Smooth muscle cell (in vitro differentiated cells): Measurements from ENCODE around the gene PCDH15. TPM values are rescaled to one million over a fixed set of nuclear protein-coding genes. Genes with fewer than 3 reads are reported as not detected.

Experiments
- DNase-seq: peaks from one replicate; lab custom pipeline; 2025; ENCODE audit not compliant: unreplicated experiment; lab: John Stamatoyannopoulos, UW
- H2AFZ ChIP-seq: fragments of 200-600 bp; sonication (generic); 2 replicates; pipeline ENCODE4 v1.6.0; 2016; ENCODE audit warnings: antibody characterized with exemption, low read depth, mild to moderate bottlenecking
- H3F3A ChIP-seq: fragments of 200-600 bp; sonication (generic); 2 replicates; pipeline ENCODE4 v1.6.0; 2017; ENCODE audit warnings: antibody characterized with exemption, low read depth
- H3K27ac ChIP-seq: fragments of 200-600 bp; sonication (generic); 2 replicates; pipeline ENCODE4 v1.5.1; 2016; ENCODE audit warnings: low read depth, mild to moderate bottlenecking
- H3K27me3 ChIP-seq: fragments of 200-600 bp; sonication (generic); 2 replicates; pipeline ENCODE4 v1.6.1; 2016; ENCODE audit warnings: low read depth, mild to moderate bottlenecking
- H3K36me3 ChIP-seq: fragments of 200-600 bp; sonication (generic); 2 replicates; pipeline ENCODE4 v1.5.1; 2016; ENCODE audit warnings: low read depth
- H3K4me1 ChIP-seq: fragments of 200-600 bp; sonication (generic); 2 replicates; pipeline ENCODE4 v1.5.1; 2016; ENCODE audit warnings: low read depth
- H3K4me2 ChIP-seq: fragments of 200-600 bp; sonication (generic); 2 replicates; pipeline ENCODE4 v1.6.0; 2016; ENCODE audit warnings: mild to moderate bottlenecking
- H3K4me3 ChIP-seq: fragments of 200-600 bp; sonication (generic); 2 replicates; pipeline ENCODE4 v1.5.1; 2016; ENCODE audit warnings: mild to moderate bottlenecking
- H3K79me2 ChIP-seq: fragments of 200-600 bp; sonication (generic); 2 replicates; pipeline ENCODE4 v1.6.0; 2016; ENCODE audit warnings: low read depth, mild to moderate bottlenecking
- H3K9ac ChIP-seq: fragments of 200-600 bp; sonication (generic); 2 replicates; pipeline ENCODE4 v1.6.0; 2016; ENCODE audit warnings: low read depth
- H3K9me3 ChIP-seq: fragments of 200-600 bp; sonication (generic); replicated peaks from 2 replicates; pipeline ENCODE4 v1.5.1; 2016; ENCODE audit warnings: low read depth
- H4K20me1 ChIP-seq: fragments of 200-600 bp; sonication (generic); 2 replicates; pipeline ENCODE4 v1.6.0; 2016; ENCODE audit warnings: low read depth
- CTCF ChIP-seq: fragments of 200-600 bp; sonication (generic); IDR thresholded peaks from 2 replicates; pipeline ENCODE4 v1.5.1; 2017; ENCODE audit warnings: borderline replicate concordance, mild to moderate bottlenecking, antibody characterized with exemption; ENCODE audit not compliant: insufficient read depth, poor library complexity, severe bottlenecking
- WGBS: methylation state at CpG from one replicate; pipeline ENCODE4 v1.1.7; 2016; ENCODE audit warnings: low lambda C conversion rate; 5-methylcytosine and 5-hydroxymethylcytosine counted together
- polyA plus RNA-seq: library from polyadenylated mRNA; unstranded; fragments of >200 nt; fragmentation: Nextera tagmentation; extraction: Ambion mirVana; gene quantifications from 2 replicates; pipeline ENCODE4 v1.2.1, GENCODE V29; 2016
- total RNA-seq: library from RNA; depleted of rRNA; stranded (reverse); fragments of >200 nt; gene quantifications from 2 replicates; pipeline ENCODE4 v1.2.3, GENCODE V29; 2014

The PCDH15 gene
- total and polyA plus RNA-seq, 2 experiments from 2014 or later = not detected

DNA sequence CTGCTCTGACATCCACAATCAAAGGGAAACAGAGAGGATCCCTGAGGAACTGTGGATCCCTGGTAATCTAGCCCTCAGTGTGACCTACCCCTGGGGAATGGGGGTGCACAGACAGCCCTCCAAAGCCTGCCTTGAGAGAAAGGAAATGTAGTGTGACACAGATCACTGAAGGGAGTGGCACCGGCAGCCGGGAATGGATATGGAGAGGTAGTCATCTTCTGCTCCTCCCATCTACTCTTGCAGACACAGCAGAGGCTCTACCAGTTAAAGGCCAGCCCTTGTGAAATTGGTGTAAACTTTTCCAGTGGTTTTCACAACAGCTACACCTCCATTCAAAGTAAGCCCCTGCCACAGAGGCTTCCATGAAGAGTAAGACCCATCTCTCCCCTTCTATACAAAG, 144.4 kb downstream of the PCDH15 start:
- DNase-seq = no peak
- H3K36me3 ChIP-seq = no peaks in the 10 kb centered on the region
- H3K4me2 ChIP-seq = no peak overlapping the region
- no peak overlapping the region for H3K4me3 ChIP-seq
- 87% methylated on average over 2 of the region's 2 CpGs for WGBS
- no peak overlapping the region for H3K9ac ChIP-seq
- no peak overlapping the region for H2AFZ ChIP-seq
- H3K9me3 ChIP-seq = no peaks in the 10 kb centered on the region
- H3K4me1 ChIP-seq = no peaks in the 10 kb centered on the region
- no peaks in the 10 kb centered on the region for H3K79me2 ChIP-seq
- H3K27me3 ChIP-seq = no peaks in the 10 kb centered on the region
- no peak overlapping the region for H3K27ac ChIP-seq
- no peak for TF ChIP-seq CTCF
- H3F3A ChIP-seq = no peaks in the 10 kb centered on the region
- no peaks in the 10 kb centered on the region for H4K20me1 ChIP-seq

- Histone ChIP-seq H3K9ac (no peak overlapping the region), H4K20me1 (no peaks in the 10 kb centered on the region), H3K4me1 (no peaks in the 10 kb centered on the region), H2AFZ (no peak overlapping the region), H3K36me3 (no peaks in the 10 kb centered on the region), H3K79me2 (no peaks in the 10 kb centered on the region), H3K27ac (no peak overlapping the region), H3F3A (no peaks in the 10 kb centered on the region), H3K4me2 (no peak overlapping the region), H3K4me3 (no peak overlapping the region), H3K27me3 (no peaks in the 10 kb centered on the region), H3K9me3 (no peaks in the 10 kb centered on the region)
- no peak for TF ChIP-seq CTCF
- no peak for DNase-seq
- 82% methylated on average over 2 of the region's 2 CpGs for WGBS
Observed at GRCh38 chr10:54653518-54653917, 147.5 kb downstream of the PCDH15 start.

- no peaks in the 10 kb centered on the region for H3K9me3 ChIP-seq
- WGBS = 91% methylated on average over 2 of the region's 2 CpGs
- no peak for DNase-seq
Observed at GRCh38 chr10:54650547-54650946, 150.5 kb downstream of the PCDH15 start.

More at GRCh38 chr10:54650547-54650946, 150.5 kb downstream of the PCDH15 start:
- Histone ChIP-seq H3F3A (no peaks in the 10 kb centered on the region), H2AFZ (no peak overlapping the region), H3K4me2 (no peak overlapping the region), H3K4me3 (no peak overlapping the region), H3K9ac (no peak overlapping the region), H3K36me3 (no peaks in the 10 kb centered on the region), H3K27ac (no peak overlapping the region), H3K27me3 (no peaks in the 10 kb centered on the region), H4K20me1 (no peaks in the 10 kb centered on the region), H3K4me1 (no peaks in the 10 kb centered on the region), H3K79me2 (no peaks in the 10 kb centered on the region)
- TF ChIP-seq CTCF = no peak
